GM12878 (cell line): Measurements from ENCODE around the gene SLC39A13.

Experiments
- BMI1 ChIP-seq: fragments of 450-650 bp; IDR thresholded peaks from 2 replicates; pipeline ENCODE4 v1.6.1; 2016; ENCODE audit warnings: mild to moderate bottlenecking, moderate library complexity, borderline replicate concordance
- DPF2 ChIP-seq: fragments of 450-650 bp; IDR thresholded peaks from 2 replicates; pipeline ENCODE4 v1.6.1; 2017; ENCODE audit warnings: mild to moderate bottlenecking
- EZH2 ChIP-seq: IDR thresholded peaks from 2 replicates; pipeline ENCODE4 v1.6.1; 2012; ENCODE audit warnings: low read depth, mild to moderate bottlenecking, control low read depth, inconsistent platforms, low read length, borderline replicate concordance; ENCODE audit not compliant: control insufficient read depth
- POLR2A ChIP-seq: IDR thresholded peaks from 2 replicates; pipeline ENCODE4 v1.6.1; 2011; ENCODE audit warnings: low read depth, mild to moderate bottlenecking, low read length
- TAF1 ChIP-seq: IDR thresholded peaks from 2 replicates; pipeline ENCODE4 v1.6.1; 2011; ENCODE audit warnings: mild to moderate bottlenecking, low read depth, low read length, borderline replicate concordance
- TF ChIP-seq, protein P1 (sequence below), 3 experiments: IDR thresholded peaks in 2 of 3; conservative IDR thresholded peaks in 1 of 3; 2 replicates each; pipeline ENCODE4 v1.5.1; 2011; ENCODE audit warnings: low read depth in 3 of 3, low read length in 3 of 3, mild to moderate bottlenecking in 3 of 3, control low read depth in 2 of 3, moderate library complexity in 2 of 3, inconsistent platforms in 1 of 3, mixed read lengths in 1 of 3; ENCODE audit not compliant: control insufficient read depth in 2 of 3, insufficient read depth in 1 of 3; ENCODE audit errors: extremely low read depth in 1 of 3
- TF ChIP-seq, protein P2 (sequence below): IDR thresholded peaks from 2 replicates; pipeline ENCODE4 v1.6.1; 2012; ENCODE audit warnings: mild to moderate bottlenecking, low read depth, low read length

DNA sequence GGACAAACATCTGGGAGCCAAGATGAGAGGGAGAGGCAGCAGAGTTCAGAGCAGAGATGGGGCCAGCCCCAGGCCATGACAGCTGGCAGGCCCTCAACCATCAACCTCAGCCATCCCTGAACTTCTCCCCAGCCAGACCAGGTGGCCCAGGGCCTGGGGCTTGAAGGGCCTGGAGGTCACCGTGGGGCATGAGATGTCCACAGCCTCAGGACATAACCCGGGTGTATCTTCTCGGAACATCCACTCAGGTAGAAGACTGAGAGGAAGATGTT lies 12.4 kb upstream of the SLC39A13 start:
- TF ChIP-seq POLR2A (no peak), DPF2 (no peak), TAF1 (no peak), EZH2 (no peak), BMI1 (no peak)
- TF ChIP-seq, protein P1, sequence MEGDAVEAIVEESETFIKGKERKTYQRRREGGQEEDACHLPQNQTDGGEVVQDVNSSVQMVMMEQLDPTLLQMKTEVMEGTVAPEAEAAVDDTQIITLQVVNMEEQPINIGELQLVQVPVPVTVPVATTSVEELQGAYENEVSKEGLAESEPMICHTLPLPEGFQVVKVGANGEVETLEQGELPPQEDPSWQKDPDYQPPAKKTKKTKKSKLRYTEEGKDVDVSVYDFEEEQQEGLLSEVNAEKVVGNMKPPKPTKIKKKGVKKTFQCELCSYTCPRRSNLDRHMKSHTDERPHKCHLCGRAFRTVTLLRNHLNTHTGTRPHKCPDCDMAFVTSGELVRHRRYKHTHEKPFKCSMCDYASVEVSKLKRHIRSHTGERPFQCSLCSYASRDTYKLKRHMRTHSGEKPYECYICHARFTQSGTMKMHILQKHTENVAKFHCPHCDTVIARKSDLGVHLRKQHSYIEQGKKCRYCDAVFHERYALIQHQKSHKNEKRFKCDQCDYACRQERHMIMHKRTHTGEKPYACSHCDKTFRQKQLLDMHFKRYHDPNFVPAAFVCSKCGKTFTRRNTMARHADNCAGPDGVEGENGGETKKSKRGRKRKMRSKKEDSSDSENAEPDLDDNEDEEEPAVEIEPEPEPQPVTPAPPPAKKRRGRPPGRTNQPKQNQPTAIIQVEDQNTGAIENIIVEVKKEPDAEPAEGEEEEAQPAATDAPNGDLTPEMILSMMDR (IDR thresholded peaks at IDR 0.05 in 2 of 3, conservative IDR thresholded peaks at IDR 0.05 in 1 of 3; ENCODE audit: control insufficient read depth in 2 of 3, extremely low read depth in 1 of 3, insufficient read depth in 1 of 3, low read depth in 3 of 3, low read length in 3 of 3) = no peak
- TF ChIP-seq, protein P2, sequence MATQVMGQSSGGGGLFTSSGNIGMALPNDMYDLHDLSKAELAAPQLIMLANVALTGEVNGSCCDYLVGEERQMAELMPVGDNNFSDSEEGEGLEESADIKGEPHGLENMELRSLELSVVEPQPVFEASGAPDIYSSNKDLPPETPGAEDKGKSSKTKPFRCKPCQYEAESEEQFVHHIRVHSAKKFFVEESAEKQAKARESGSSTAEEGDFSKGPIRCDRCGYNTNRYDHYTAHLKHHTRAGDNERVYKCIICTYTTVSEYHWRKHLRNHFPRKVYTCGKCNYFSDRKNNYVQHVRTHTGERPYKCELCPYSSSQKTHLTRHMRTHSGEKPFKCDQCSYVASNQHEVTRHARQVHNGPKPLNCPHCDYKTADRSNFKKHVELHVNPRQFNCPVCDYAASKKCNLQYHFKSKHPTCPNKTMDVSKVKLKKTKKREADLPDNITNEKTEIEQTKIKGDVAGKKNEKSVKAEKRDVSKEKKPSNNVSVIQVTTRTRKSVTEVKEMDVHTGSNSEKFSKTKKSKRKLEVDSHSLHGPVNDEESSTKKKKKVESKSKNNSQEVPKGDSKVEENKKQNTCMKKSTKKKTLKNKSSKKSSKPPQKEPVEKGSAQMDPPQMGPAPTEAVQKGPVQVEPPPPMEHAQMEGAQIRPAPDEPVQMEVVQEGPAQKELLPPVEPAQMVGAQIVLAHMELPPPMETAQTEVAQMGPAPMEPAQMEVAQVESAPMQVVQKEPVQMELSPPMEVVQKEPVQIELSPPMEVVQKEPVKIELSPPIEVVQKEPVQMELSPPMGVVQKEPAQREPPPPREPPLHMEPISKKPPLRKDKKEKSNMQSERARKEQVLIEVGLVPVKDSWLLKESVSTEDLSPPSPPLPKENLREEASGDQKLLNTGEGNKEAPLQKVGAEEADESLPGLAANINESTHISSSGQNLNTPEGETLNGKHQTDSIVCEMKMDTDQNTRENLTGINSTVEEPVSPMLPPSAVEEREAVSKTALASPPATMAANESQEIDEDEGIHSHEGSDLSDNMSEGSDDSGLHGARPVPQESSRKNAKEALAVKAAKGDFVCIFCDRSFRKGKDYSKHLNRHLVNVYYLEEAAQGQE = no peak
